K562 (cell line): ENCODE results near the gene TMA7B. TPM values are rescaled to one million over a fixed set of nuclear protein-coding genes. Genes with fewer than 3 reads are reported as not detected.

Experiments
- ARID1B ChIP-seq: fragments of 450-650 bp; IDR thresholded peaks from 2 replicates; pipeline ENCODE4 v1.6.1; 2016; ENCODE audit warnings: antibody characterized with exemption, mild to moderate bottlenecking, inconsistent platforms
- FOS ChIP-seq: IDR thresholded peaks from 3 replicates; pipeline ENCODE4 v1.6.1; 2011; ENCODE audit not compliant: insufficient read length; ENCODE audit errors: extremely low read depth
- JUND ChIP-seq, 2 experiments: IDR thresholded peaks; 2 replicates in 1 of 2; 3 replicates in 1 of 2; pipeline ENCODE4 v1.6.1; 2011; ENCODE audit warnings: borderline replicate concordance in 2 of 2, low read depth in 2 of 2, low read length in 2 of 2, improper control_type of control experiment in 1 of 2, missing biosample characterization in 1 of 2, missing genetic modification characterization in 1 of 2, missing genetic modification reagents in 1 of 2
- MEF2A ChIP-seq: IDR thresholded peaks from 2 replicates; pipeline ENCODE4 v1.6.1; 2011; ENCODE audit warnings: low read depth, mild to moderate bottlenecking, low read length, moderate library complexity; ENCODE audit not compliant: control insufficient read depth
- NR4A1 ChIP-seq, 2 experiments: fragments of 250-450 bp in 1 of 2; fragments of 450-650 bp in 1 of 2; sonication (Bioruptor Pico) in 1 of 2; IDR thresholded peaks; 2 replicates each; pipeline versions ENCODE4 v1.4.0 to v1.6.1; 2016 to 2020; ENCODE audit warnings: mild to moderate bottlenecking in 2 of 2, missing compliant biosample characterization in 1 of 2, missing genetic modification characterization in 1 of 2, moderate library complexity in 1 of 2
- RBM39 ChIP-seq: fragments of 200-400 bp; formaldehyde crosslinking; optimal IDR thresholded peaks from 2 replicates; pipeline ENCODE3; 2018; ENCODE audit warnings: low read depth, low read length
- RFX5 ChIP-seq: IDR thresholded peaks from 2 replicates; pipeline ENCODE4 v1.6.1; 2011; ENCODE audit warnings: low read depth, mild to moderate bottlenecking, improper control_type of control experiment, low read length
- SREBF2 ChIP-seq: sonication (generic); formaldehyde crosslinking; IDR thresholded peaks from 2 replicates; pipeline ENCODE4 v1.4.0; 2020; ENCODE audit warnings: mild to moderate bottlenecking, missing genetic modification reagents
- STAT5A ChIP-seq: IDR thresholded peaks from 2 replicates; pipeline ENCODE4 v1.6.1; 2012; ENCODE audit warnings: low read length, inconsistent platforms, borderline replicate concordance
- TAF9B ChIP-seq: fragments of 450-650 bp; IDR thresholded peaks from 2 replicates; pipeline ENCODE4 v1.6.1; 2018; ENCODE audit warnings: mild to moderate bottlenecking; ENCODE audit not compliant: partially characterized antibody
- ZBED1 ChIP-seq: IDR thresholded peaks from 2 replicates; pipeline ENCODE4 v1.6.1; 2014
- ZNF12 ChIP-seq: sonication (generic); formaldehyde crosslinking; IDR thresholded peaks from 2 replicates; pipeline ENCODE4 v1.4.0; 2020; ENCODE audit warnings: mild to moderate bottlenecking, missing genetic modification reagents
- ZNF24 ChIP-seq: fragments of 450-650 bp; IDR thresholded peaks from 2 replicates; pipeline ENCODE4 v1.6.1; 2016
- ZNF586 ChIP-seq: fragments of 450-650 bp; formaldehyde crosslinking; conservative IDR thresholded peaks from 2 replicates; pipeline ENCODE4 v1.4.0; 2020; ENCODE audit warnings: mild to moderate bottlenecking, moderate library complexity
- ZNF668 ChIP-seq: fragments of 250-450 bp; sonication (Bioruptor Pico); IDR thresholded peaks from 2 replicates; pipeline ENCODE4 v1.8.0; 2022; ENCODE audit warnings: mild to moderate bottlenecking, inconsistent platforms
- polyA plus RNA-seq, 8 experiments: library from polyadenylated mRNA; depleted of rRNA in 4 of 8; stranded (reverse) in 5 of 8; unstranded in 3 of 8; fragments of >200 nt; fragmentation: Nextera tagmentation in 2 of 8; fragmentation: Illumina TruSeq in 1 of 8; extraction: Ambion mirVana in 2 of 8; extraction: Trizol in 1 of 8; gene quantifications; 2 replicates each; pipeline versions ENCODE4 v1.2.1 to v1.2.3, GENCODE V29; 2011 to 2014; ENCODE audit warnings: inconsistent platforms in 1 of 8, missing spikeins in 1 of 8
- total RNA-seq, 7 experiments: library from RNA; depleted of rRNA in 6 of 7; stranded (reverse); fragments of >200 nt in 6 of 7; fragmentation: Illumina TruSeq in 2 of 7; extraction: Trizol in 2 of 7; gene quantifications; 2 replicates each; pipeline versions ENCODE4 v1.2.1 to v1.2.3, GENCODE V29; 2011 to 2021; ENCODE audit warnings: low replicate concordance in 1 of 7
- TF ChIP-seq, protein P1 (sequence below): fragments of 450-650 bp; IDR thresholded peaks from 2 replicates; pipeline ENCODE4 v1.6.1; 2016; ENCODE audit warnings: missing biosample characterization, missing genetic modification characterization
- TF ChIP-seq, protein P2 (sequence below), 2 experiments: fragments of 450-650 bp; formaldehyde crosslinking in 1 of 2; IDR thresholded peaks; 2 replicates each; pipeline versions ENCODE4 v1.4.0 to v1.6.1; 2014 to 2020; ENCODE audit warnings: mild to moderate bottlenecking in 2 of 2, borderline replicate concordance in 1 of 2, low read depth in 1 of 2
- TF ChIP-seq, protein P3 (sequence below): fragments of 200-800 bp; sonication (Bioruptor generic); IDR thresholded peaks from 2 replicates; pipeline ENCODE4 v1.6.1; 2017; ENCODE audit warnings: missing genetic modification characterization, missing compliant biosample characterization

TMA7B gene
- total and polyA plus RNA-seq, 9 of the 15 experiments (the other 6 are each of a cell fraction or from before 2014, with no cell fraction given), result 5.6 to 14.2 (median 11.8) TPM

DNA sequence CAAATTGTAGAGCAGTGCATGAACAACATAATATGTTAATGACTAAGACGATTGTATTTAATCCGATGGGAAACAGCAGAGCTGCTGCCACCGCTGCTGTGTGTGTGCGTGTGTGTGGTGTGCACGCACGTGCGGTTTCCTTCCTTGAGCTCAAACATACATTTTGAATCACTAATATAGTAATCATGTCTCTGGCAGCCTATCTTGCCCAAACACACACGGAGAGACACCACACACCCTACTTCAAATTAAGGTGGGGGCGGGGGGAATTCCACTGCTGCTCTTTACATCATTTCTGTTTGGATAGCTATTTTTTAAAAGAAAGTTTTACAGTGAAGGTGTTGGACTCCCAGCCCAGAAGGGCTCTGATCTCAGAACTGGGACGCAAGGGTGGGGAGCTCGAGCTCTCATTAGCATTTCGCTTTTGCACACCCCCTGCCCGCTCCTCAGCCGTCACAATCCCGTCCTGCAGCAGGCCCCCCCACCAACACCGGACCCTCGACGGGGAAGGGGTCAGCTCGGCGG lies 33.9 kb downstream of the TMA7B start (continued):
- TF ChIP-seq SREBF2 (CRISPR knock-in tag) (no peak), TAF9B (no peak), RFX5 (no peak), ZNF668 (no peak), ARID1B (peak; percentile 70), FOS (no peak), STAT5A (0 out of 2 replicates have a peak, but pooled peaks have one; percentile 16), JUND (IDR thresholded peaks at IDR 0.05; ENCODE audit: borderline replicate concordance, low read depth, low read length) (peak; percentile 26; the same call in 1 of the 2 replicates), JUND (tag; IDR thresholded peaks at IDR 0.05; ENCODE audit: borderline replicate concordance, low read depth, low read length) (no peak; the same call in 2 of the 3 replicates), ZNF24 (no peak), MEF2A (no peak), ZNF586 (CRISPR knock-in tag) (no peak), ZNF12 (CRISPR knock-in tag) (no peak), RBM39 (no peak), ZBED1 (no peak), NR4A1 (CRISPR knock-in tag; IDR thresholded peaks at IDR 0.05) (no peak), NR4A1 (tag; IDR thresholded peaks at IDR 0.05) (no peak)
- TF ChIP-seq, protein P1, sequence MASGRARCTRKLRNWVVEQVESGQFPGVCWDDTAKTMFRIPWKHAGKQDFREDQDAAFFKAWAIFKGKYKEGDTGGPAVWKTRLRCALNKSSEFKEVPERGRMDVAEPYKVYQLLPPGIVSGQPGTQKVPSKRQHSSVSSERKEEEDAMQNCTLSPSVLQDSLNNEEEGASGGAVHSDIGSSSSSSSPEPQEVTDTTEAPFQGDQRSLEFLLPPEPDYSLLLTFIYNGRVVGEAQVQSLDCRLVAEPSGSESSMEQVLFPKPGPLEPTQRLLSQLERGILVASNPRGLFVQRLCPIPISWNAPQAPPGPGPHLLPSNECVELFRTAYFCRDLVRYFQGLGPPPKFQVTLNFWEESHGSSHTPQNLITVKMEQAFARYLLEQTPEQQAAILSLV (tag), result no peak
- TF ChIP-seq, protein P2, sequence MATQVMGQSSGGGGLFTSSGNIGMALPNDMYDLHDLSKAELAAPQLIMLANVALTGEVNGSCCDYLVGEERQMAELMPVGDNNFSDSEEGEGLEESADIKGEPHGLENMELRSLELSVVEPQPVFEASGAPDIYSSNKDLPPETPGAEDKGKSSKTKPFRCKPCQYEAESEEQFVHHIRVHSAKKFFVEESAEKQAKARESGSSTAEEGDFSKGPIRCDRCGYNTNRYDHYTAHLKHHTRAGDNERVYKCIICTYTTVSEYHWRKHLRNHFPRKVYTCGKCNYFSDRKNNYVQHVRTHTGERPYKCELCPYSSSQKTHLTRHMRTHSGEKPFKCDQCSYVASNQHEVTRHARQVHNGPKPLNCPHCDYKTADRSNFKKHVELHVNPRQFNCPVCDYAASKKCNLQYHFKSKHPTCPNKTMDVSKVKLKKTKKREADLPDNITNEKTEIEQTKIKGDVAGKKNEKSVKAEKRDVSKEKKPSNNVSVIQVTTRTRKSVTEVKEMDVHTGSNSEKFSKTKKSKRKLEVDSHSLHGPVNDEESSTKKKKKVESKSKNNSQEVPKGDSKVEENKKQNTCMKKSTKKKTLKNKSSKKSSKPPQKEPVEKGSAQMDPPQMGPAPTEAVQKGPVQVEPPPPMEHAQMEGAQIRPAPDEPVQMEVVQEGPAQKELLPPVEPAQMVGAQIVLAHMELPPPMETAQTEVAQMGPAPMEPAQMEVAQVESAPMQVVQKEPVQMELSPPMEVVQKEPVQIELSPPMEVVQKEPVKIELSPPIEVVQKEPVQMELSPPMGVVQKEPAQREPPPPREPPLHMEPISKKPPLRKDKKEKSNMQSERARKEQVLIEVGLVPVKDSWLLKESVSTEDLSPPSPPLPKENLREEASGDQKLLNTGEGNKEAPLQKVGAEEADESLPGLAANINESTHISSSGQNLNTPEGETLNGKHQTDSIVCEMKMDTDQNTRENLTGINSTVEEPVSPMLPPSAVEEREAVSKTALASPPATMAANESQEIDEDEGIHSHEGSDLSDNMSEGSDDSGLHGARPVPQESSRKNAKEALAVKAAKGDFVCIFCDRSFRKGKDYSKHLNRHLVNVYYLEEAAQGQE (IDR thresholded peaks at IDR 0.05; ENCODE audit: borderline replicate concordance), result no peak
- TF ChIP-seq, protein P2 (CRISPR knock-in tag; IDR thresholded peaks at IDR 0.05; ENCODE audit: low read depth), result no peak
- TF ChIP-seq, protein P3, sequence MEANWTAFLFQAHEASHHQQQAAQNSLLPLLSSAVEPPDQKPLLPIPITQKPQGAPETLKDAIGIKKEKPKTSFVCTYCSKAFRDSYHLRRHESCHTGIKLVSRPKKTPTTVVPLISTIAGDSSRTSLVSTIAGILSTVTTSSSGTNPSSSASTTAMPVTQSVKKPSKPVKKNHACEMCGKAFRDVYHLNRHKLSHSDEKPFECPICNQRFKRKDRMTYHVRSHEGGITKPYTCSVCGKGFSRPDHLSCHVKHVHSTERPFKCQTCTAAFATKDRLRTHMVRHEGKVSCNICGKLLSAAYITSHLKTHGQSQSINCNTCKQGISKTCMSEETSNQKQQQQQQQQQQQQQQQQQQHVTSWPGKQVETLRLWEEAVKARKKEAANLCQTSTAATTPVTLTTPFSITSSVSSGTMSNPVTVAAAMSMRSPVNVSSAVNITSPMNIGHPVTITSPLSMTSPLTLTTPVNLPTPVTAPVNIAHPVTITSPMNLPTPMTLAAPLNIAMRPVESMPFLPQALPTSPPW (CRISPR knock-in tag), result peak; percentile 43; the same call in 1 of the 2 replicates
